Hypothalamus (tissue), 51 donors: ENCODE results near the gene IFNE.

ENCODE experiments used
- DNase-seq, 51 donors: peaks; one replicate each; lab custom pipeline; 2025; lab: John Stamatoyannopoulos, UW

Gene IFNE

DNA sequence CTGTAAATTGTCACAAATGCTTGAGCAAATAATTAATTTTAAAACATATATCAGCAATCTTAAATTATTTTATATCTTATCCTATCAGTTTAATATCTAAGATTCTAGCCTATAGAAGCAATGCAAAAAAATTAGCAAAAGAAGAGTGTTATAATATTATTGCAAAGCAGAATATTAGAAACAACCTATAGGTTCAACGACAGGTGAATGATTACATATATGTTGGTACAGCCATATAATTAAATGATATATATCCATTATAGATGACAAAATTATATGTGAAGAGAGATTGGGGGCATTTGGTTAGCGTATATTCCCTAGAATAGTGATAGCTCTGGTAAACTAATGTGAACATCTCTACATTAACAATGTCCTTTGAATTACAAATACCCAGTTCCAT, at the start of gene IFNE:
TSS of gene IFNE (minus strand) at position 101 of the 400 bp plus-strand sequence. CDS start 619 bp downstream, outside the sequence.
- DNase-seq: no peak

GRCh38 chr9:21528123-21528808, 46.2 kb upstream of the IFNE start:
- no peak for DNase-seq

DNA sequence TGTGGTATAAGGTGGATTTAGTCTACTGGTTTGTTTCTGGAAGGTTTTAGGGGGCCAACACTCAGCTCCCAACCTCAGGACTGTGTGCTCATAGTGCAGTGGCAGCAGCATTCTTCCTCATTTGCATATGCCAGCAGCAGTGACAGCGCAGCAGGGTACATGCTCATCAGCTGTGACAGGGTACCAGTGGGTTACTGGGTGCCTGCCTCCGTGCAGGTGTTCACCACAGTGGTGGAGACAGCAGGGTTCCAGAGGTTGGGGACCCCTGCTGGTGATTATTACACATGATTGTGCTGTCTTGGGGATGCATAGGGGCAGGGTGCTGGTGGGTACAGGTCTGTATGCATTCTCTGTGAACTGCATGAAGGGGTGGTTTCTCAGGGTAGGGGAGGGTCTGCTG, 45.5 kb upstream of the IFNE start:
- no peak for DNase-seq

DNA sequence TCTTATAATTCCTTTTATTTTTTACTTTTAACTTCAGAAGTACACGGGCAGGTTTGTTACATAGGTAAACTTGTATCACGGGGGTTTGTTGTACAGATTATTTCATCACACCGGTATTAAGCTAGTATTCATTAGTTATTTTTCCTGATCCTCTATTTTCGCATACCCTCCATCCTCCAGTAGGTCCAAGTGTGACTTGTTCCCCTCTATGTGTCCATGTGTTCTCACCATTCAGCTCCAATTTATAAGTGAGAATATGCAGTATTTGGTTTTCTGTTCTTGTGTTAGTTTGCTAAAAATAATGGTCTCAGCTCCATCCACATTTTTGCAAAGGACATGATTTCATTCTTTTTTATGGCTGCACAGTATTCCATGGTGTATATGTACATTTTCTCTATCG, 43.1 kb upstream of the IFNE start:
- no peak for DNase-seq

DNA sequence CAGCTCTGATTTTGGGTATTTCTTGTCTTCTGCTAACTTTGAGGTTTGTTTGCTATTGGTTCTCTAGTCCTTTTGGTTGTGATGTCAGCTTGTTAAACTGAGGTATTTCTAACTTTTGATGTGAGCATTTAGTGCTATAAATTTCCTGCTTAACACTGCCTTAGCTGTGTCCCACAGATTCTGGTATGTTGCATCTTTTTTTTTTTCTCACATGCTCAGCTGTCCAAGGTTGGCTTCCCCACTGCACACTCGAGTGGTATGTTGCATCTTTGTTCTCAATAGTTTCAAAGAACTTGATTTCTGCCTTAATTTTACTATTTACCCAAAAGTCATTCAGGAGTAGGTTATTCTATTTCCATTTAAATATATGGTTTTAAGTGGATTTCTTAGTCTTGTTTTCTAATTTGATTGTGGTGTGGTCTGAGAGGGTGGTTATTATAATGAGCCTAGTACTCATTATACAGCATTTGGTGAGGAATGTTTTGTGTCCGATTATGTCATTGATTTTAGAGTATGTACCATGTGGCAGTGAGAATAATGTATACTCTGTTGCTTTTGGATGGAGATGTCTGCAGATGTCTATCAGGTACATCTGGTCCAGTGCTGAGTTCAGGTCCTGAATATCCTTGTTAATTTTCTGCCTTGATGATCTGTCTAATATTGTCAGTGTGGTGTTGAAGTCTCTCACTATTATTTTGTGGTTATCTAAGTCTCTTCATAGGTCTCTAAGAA, 42.2 kb upstream of the IFNE start:
- DNase-seq: no peak

DNA sequence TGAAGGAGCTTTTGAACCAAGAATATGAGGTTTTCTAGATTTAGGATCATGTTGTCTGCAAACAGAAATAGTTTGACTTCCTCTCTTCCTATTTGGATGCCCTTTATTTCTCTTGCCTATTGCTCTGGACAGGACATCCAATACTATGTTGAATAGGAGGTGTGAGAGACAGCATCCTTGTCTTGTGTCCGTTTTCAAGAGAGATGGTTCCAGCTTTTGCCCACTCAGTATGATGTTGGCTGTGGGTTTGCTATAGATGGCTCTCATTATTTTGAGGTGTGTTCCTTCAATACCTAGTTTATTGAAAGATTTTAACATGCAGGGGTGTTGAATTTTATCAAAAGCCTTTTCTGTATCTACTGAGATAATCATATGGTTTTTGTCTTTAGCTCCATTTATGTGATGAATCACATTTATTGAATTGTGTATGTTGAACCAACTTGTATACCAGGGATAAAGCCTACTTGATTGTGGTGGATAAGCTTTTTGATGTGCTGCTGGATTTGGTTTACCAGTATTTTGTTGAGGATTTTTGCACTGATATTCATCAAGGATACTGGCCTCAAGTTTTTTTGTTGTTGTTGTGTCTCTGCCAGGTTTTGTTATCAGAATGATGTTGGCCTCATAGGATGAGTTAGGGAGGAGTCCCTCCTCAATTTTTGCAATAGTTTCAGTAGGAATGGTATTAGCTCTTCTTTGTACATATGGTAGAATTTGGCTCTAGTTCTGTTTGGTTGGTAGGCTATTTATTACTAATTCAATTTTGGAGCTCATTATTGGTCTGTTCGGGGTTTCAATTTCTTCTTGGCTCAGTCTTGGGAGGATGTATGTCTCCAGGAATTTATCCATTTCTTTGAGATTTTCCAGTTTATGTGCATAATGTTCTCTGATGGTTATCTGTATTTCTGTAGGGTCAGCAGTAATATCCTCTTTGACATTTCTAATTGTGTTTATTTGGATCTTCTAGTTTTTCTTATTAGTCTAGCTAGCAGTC, 41.2 kb upstream of the IFNE start:
- DNase-seq: no peak

DNA sequence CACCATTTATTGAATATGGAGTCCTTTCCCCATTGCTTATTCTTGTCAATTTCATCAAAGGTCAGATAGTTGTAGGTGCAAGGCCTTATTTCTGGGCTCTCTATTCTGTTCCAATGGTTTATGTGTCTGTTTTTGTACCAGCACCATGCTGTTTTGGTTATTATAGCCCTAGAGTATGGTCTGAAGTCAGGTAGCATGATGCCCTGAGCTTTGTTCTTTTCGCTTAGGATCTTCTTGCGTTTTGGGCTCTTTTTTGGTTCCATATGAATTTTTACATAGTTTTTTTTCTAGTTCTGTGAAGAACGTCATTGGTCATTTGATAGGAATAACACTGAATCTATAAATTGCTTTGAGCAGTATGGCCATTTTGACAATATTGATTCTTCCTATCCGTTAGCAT, 40.2 kb upstream of the IFNE start:
- DNase-seq: no peak

DNA sequence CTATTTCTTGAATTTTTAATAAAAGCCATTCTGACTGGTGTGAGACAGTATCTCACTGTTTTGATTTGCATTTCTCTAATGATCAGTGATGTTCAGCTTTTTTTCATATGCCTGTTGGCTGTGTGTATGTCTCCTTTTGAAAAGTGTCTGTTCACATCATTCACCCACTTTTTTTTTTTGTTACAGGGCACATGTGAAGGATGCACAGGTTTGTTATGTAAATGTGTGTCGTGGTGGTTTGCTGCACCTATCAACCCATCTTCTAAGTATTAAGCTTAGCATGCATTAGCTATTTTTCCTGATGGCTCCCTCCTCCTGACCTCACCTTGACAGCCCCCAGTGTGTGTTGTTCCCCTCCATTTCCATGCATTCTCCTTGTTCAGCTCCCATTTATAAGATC, 39.3 kb upstream of the IFNE start:
- no peak for DNase-seq

GRCh38 chr9:21520501-21521228, 38.6 kb upstream of the IFNE start:
- DNase-seq: no peak

- no peak for DNase-seq
Measured at GRCh38 chr9:21519855-21520434, 37.8 kb upstream of the IFNE start.

GRCh38 chr9:21516796-21517195, 34.7 kb upstream of the IFNE start:
- DNase-seq: no peak

GRCh38 chr9:21513431-21513830, 31.3 kb upstream of the IFNE start:
- DNase-seq: no peak

- DNase-seq: no peak
Measured at GRCh38 chr9:21510806-21511205, 28.7 kb upstream of the IFNE start.

- no peak for DNase-seq
Measured at GRCh38 chr9:21507483-21507790, 25.3 kb upstream of the IFNE start.

DNA sequence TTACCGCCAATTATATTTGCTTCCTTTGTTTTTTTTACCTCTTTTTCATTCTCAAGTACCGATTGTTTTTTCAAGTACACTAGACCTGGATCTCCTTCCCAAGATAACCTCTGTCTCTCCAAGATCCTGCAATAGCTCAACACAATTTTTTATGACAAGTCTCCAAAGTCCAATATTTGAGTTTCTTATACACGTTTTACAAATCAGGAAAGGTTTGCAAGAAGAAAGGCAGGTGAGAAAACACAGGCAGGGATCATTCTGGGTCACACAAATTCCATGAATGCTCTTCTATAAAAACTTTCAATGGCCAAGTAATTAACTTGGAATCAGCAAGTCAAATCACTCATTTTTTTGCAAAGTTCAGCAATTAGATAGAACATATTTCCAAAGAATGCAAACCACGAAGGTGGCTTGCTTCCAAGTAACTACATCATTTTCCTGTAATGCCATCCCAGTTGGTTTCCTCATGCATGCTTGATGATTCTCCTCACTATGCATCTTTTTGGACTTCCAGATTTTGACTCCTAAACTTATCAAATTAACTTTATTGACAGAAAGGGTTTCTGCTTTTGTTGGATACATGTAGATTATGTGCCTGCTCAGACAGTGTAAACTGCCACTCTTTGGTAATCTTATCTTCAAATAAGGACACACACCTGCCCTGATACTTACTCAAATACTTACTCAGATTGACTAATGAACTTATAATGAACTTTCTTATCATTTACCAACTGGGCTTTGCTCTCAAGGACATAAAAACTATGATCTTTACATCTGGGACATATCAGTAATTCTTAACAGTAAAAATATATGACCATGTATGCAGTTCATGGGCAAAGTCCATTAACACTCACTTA, 24.7 kb upstream of the IFNE start:
- no peak for DNase-seq

GRCh38 chr9:21505425-21506179, 23.5 kb upstream of the IFNE start:
- DNase-seq: no peak

GRCh38 chr9:21504894-21505293, 22.8 kb upstream of the IFNE start:
- DNase-seq: no peak

DNA sequence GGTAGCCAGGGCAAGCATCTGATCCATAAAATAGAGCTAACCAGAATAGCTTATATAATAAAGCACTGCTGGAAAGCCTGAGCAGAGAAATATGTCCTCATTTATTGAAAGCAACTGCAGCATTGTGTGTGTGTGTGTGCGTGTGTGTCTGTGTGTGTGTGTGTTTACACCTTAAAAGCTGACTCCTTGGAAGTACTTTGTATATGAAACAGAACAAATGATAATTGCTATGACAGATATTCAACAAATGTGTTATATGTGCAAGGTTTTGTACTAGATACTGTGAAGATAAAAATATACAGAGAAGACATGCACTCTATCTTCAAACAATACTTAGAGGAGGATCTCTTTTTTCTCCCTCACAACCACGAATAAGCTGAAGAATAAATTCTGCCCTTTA, 22.0 kb upstream of the IFNE start:
- DNase-seq: no peak

DNA sequence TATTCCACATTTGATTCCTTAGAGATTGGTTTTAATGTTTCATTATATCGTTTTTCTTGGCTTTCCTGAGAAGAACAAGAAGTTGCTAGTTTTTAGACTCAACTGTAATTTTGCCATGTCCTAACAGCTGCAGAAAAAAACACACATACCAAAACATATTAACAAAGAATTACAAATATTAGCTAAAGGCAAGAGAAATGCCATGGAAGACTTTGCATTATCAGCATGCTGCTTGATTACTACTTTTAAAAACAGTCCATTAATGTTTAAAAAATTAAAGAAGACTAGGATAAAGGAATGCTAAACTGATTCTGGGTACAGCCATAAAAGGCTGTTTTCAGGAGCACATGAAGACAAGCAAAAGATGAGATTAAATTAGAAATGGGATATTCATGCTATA, 20.5 kb upstream of the IFNE start:
- DNase-seq: no peak
